ENCODE results near the gene PDCD7.

GRCh38 chr15:65172531-65172930 is 38.9 kb upstream of the PDCD7 start:
- TF ChIP-seq, protein P1, sequence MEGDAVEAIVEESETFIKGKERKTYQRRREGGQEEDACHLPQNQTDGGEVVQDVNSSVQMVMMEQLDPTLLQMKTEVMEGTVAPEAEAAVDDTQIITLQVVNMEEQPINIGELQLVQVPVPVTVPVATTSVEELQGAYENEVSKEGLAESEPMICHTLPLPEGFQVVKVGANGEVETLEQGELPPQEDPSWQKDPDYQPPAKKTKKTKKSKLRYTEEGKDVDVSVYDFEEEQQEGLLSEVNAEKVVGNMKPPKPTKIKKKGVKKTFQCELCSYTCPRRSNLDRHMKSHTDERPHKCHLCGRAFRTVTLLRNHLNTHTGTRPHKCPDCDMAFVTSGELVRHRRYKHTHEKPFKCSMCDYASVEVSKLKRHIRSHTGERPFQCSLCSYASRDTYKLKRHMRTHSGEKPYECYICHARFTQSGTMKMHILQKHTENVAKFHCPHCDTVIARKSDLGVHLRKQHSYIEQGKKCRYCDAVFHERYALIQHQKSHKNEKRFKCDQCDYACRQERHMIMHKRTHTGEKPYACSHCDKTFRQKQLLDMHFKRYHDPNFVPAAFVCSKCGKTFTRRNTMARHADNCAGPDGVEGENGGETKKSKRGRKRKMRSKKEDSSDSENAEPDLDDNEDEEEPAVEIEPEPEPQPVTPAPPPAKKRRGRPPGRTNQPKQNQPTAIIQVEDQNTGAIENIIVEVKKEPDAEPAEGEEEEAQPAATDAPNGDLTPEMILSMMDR (IDR thresholded peaks at IDR 0.05) = no peak
- no peak for TF ChIP-seq POLR2A (IDR thresholded peaks at IDR 0.05)
